Fibroblast of peridontal ligament (primary cell): ENCODE results near the gene TTLL9.

Experiments used
- DNase-seq: peaks from one replicate; pipeline ENCODE4 v3.0.0-alpha.2; 2010; ENCODE audit errors: extremely low read depth

TTLL9 gene

GRCh38 chr20:31879143-31879987 is 8.9 kb downstream of the TTLL9 start:
- peak; percentile 91 for DNase-seq

GRCh38 chr20:31881945-31882344 is 11.5 kb downstream of the TTLL9 start:
- DNase-seq = no peak

GRCh38 chr20:31883829-31884228 is 13.4 kb downstream of the TTLL9 start:
- no peak for DNase-seq

- no peak for DNase-seq
Observed at GRCh38 chr20:31890646-31891045, 20.2 kb downstream of the TTLL9 start.

- DNase-seq = peak; percentile 89
Observed at GRCh38 chr20:31894980-31895675, 24.7 kb downstream of the TTLL9 start.

- no peak for DNase-seq
Observed at GRCh38 chr20:31896049-31896448, 25.6 kb downstream of the TTLL9 start.

- no peak for DNase-seq
Observed at GRCh38 chr20:31897541-31897940, 27.1 kb downstream of the TTLL9 start.

- no peak for DNase-seq
Observed at GRCh38 chr20:31901615-31902014, 31.2 kb downstream of the TTLL9 start.

GRCh38 chr20:31903627-31904386 is 33.4 kb downstream of the TTLL9 start:
- DNase-seq = no peak

- no peak for DNase-seq
Observed at GRCh38 chr20:31906001-31906400, 35.6 kb downstream of the TTLL9 start.

GRCh38 chr20:31907046-31907445 is 36.6 kb downstream of the TTLL9 start:
- DNase-seq = no peak

GRCh38 chr20:31908016-31908415 is 37.6 kb downstream of the TTLL9 start:
- no peak for DNase-seq

- DNase-seq = no peak
Observed at GRCh38 chr20:31908424-31908823, 38.0 kb downstream of the TTLL9 start.

GRCh38 chr20:31909253-31910070 is 39.0 kb downstream of the TTLL9 start:
- no peak for DNase-seq

- no peak for DNase-seq
Observed at GRCh38 chr20:31910071-31910803, 39.8 kb downstream of the TTLL9 start.

- DNase-seq = no peak
Observed at GRCh38 chr20:31913431-31914157, 43.2 kb downstream of the TTLL9 start.

GRCh38 chr20:31914170-31914569 is 43.7 kb downstream of the TTLL9 start:
- DNase-seq = no peak

GRCh38 chr20:31915491-31916280 is 45.3 kb downstream of the TTLL9 start:
- DNase-seq = no peak

- no peak for DNase-seq
Observed at GRCh38 chr20:31916708-31917107, 46.3 kb downstream of the TTLL9 start.
